Subcutaneous abdominal adipose tissue (tissue), 5 donors: ENCODE results near the gene CEP83.

Source experiments
- H3K27ac ChIP-seq: one replicate; pipeline ENCODE4 v1.7.0; 2013; ENCODE audit warnings: low read depth, mild to moderate bottlenecking, inconsistent platforms, low read length, moderate library complexity
- H3K27me3 ChIP-seq, 5 donors: one replicate each; pipeline ENCODE4 v1.7.0; 2013; ENCODE audit warnings: low read length in 5 of 5, inconsistent platforms in 1 of 5; ENCODE audit not compliant: control insufficient read depth in 5 of 5, insufficient read depth in 4 of 5
- H3K36me3 ChIP-seq, 5 donors: one replicate each; pipeline ENCODE4 v1.7.0; 2013; ENCODE audit warnings: low read length in 5 of 5; ENCODE audit not compliant: control insufficient read depth in 5 of 5, insufficient read depth in 5 of 5
- H3K4me1 ChIP-seq, 5 donors: one replicate each; pipeline ENCODE4 v1.7.0; 2013; ENCODE audit warnings: low read length in 5 of 5, mild to moderate bottlenecking in 3 of 5, moderate library complexity in 1 of 5; ENCODE audit not compliant: control insufficient read depth in 5 of 5, insufficient read depth in 5 of 5
- H3K4me3 ChIP-seq, 5 donors: one replicate each; pipeline ENCODE4 v1.7.0; 2013; ENCODE audit warnings: low read length in 5 of 5, low read depth in 1 of 5
- H3K9ac ChIP-seq, 5 donors: one replicate each; pipeline ENCODE4 v1.7.0; 2013; ENCODE audit warnings: low read length in 5 of 5, mild to moderate bottlenecking in 4 of 5, moderate library complexity in 3 of 5
- H3K9me3 ChIP-seq, 5 donors: one replicate each; pipeline ENCODE4 v1.7.0; 2013; ENCODE audit warnings: low read length in 5 of 5; ENCODE audit not compliant: control insufficient read depth in 5 of 5
- donor health status: healthy.
- donor health status: healthy.
- donor health status: healthy.
- donor health status: healthy.
- donor health status: healthy.

Gene CEP83

GRCh38 chr12:94261786-94262185, 197.9 kb downstream of the CEP83 start:
- no peaks in the 10 kb centered on the region for H3K36me3 ChIP-seq
- H3K27ac ChIP-seq: peak overlapping the region; percentile 77
- H3K4me3 ChIP-seq: peak overlapping the region; percentile 71 to 92 (median 84)
- peak overlapping the region in 4 of 5 donors; percentile 17 to 64 (median 37) for H3K9ac ChIP-seq
- H3K9me3 ChIP-seq: no peaks in the 10 kb centered on the region
- peaks cover 3 to 47% (median 24%) of the 10 kb centered on the region in 5 donors for H3K4me1 ChIP-seq
- no peaks in the 10 kb centered on the region for H3K27me3 ChIP-seq

DNA sequence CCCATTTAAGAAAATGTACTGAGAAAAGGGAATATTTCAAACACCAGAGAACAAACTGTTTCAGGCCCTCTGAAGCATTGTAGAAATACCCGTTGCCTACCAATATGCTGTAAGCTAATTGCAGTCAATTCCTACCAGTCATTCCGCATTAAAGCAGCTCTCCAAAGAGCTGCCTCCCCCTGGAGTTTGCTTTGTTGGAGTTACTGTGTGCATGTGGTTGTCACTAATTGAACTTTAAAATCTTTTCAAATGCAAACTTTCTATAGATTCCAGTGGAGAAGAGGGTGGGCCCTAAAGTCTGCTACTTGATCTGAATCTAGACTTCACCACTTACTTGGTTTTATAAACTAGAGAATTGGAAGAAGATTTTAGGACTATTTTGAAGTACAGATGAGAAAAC, 198.5 kb downstream of the CEP83 start:
- Histone ChIP-seq H3K4me1 (peaks cover 3 to 43% (median 19%) of the 10 kb centered on the region in 5 donors), H3K9ac (no peak overlapping the region), H3K4me3 (no peak overlapping the region), H3K36me3 (no peaks in the 10 kb centered on the region), H3K27me3 (no peaks in the 10 kb centered on the region), H3K27ac (peak overlapping the region; percentile 77), H3K9me3 (no peaks in the 10 kb centered on the region)

GRCh38 chr12:94260717-94261116, 198.9 kb downstream of the CEP83 start:
- Histone ChIP-seq H3K9me3 (no peaks in the 10 kb centered on the region), H3K27me3 (no peaks in the 10 kb centered on the region), H3K4me3 (no peak overlapping the region), H3K36me3 (no peaks in the 10 kb centered on the region), H3K27ac (no peak overlapping the region), H3K4me1 (peaks cover 3 to 39% (median 17%) of the 10 kb centered on the region in 5 donors), H3K9ac (no peak overlapping the region)

- H3K9me3 ChIP-seq: no peaks in the 10 kb centered on the region
- H3K36me3 ChIP-seq: no peaks in the 10 kb centered on the region
- no peaks in the 10 kb centered on the region for H3K27me3 ChIP-seq
- H3K9ac ChIP-seq: no peak overlapping the region
- no peak overlapping the region for H3K4me3 ChIP-seq
- H3K27ac ChIP-seq: no peak overlapping the region
- peaks cover 3 to 44% (median 17%) of the 10 kb centered on the region in 5 donors for H3K4me1 ChIP-seq
These were observed 199.7 kb downstream of the CEP83 start for GRCh38 chr12:94260017-94260416.

DNA sequence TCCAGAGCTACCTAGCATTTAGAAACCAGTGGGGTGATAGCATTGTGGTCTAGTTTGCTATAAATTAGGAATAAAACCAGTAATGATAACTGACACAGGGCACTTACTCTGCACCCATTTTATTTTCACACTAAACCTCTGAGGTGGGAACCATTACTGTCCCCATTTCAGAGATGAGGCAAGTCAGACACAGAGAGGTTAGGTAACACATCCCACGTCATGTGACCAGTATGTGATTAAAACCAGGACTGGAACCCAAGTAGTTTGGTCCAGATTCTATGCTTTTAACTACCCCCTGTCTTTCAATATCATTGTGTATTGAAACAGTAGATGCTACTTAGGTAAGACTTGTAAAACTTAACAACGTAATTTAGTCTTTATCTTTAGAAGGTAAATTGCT, 201.1 kb downstream of the CEP83 start:
- peaks cover 3 to 44% (median 20%) of the 10 kb centered on the region in 5 donors for H3K4me1 ChIP-seq
- no peaks in the 10 kb centered on the region for H3K9me3 ChIP-seq
- H3K27me3 ChIP-seq: no peaks in the 10 kb centered on the region
- no peak overlapping the region for H3K4me3 ChIP-seq
- no peaks in the 10 kb centered on the region for H3K36me3 ChIP-seq
- H3K27ac ChIP-seq: no peak overlapping the region
- no peak overlapping the region for H3K9ac ChIP-seq
